ENCODE data around the gene GCNT4. TPM values are rescaled to one million over a fixed set of nuclear protein-coding genes. Genes with fewer than 3 reads are reported as not detected.

Gene GCNT4
- total RNA-seq, 4 donors from 2014 or later, result 1.1 to 2.8 (median 1.7) TPM

GRCh38 chr5:75049456-75050351 lies 2.7 kb downstream of the GCNT4 start:
- no peak overlapping the region for H3K4me3 ChIP-seq
- no peak overlapping the region for H3K27ac ChIP-seq
- peaks cover 0 to 12% of the 10 kb centered on the region in 2 donors for H3K36me3 ChIP-seq
- peak in 1 of 2 donors; percentile 37 for DNase-seq
- intact Hi-C loops (cut with DNase I; ENCODE audit: low total_unique reads), result loop anchor here (10.0 kb wide), 1 partner anchor 1485 kb away; the partner anchor contains the start of genes ANKRA2 and UTP15
- ATAC-seq, result peak in 1 of 2 donors; percentile 30
- TF ChIP-seq, protein P1, sequence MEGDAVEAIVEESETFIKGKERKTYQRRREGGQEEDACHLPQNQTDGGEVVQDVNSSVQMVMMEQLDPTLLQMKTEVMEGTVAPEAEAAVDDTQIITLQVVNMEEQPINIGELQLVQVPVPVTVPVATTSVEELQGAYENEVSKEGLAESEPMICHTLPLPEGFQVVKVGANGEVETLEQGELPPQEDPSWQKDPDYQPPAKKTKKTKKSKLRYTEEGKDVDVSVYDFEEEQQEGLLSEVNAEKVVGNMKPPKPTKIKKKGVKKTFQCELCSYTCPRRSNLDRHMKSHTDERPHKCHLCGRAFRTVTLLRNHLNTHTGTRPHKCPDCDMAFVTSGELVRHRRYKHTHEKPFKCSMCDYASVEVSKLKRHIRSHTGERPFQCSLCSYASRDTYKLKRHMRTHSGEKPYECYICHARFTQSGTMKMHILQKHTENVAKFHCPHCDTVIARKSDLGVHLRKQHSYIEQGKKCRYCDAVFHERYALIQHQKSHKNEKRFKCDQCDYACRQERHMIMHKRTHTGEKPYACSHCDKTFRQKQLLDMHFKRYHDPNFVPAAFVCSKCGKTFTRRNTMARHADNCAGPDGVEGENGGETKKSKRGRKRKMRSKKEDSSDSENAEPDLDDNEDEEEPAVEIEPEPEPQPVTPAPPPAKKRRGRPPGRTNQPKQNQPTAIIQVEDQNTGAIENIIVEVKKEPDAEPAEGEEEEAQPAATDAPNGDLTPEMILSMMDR (IDR thresholded peaks at IDR 0.05 in 4 of 5, conservative IDR thresholded peaks at IDR 0.05 in 1 of 5), result peak in 4 of 5 experiments; percentile 42 to 69 (median 64)
- no peak for TF ChIP-seq POLR2A (IDR thresholded peaks at IDR 0.05)
- peaks cover 11% of the 10 kb centered on the region in 2 donors for H3K4me1 ChIP-seq
- H3K27me3 ChIP-seq, result no peaks in the 10 kb centered on the region
- H3K9me3 ChIP-seq, result no peaks in the 10 kb centered on the region
- in situ Hi-C loops (cut with MboI; ENCODE audit: low sequenced_read_pairs in 4 of 4), result no loop called here

- Histone ChIP-seq H3K27me3 (no peaks in the 10 kb centered on the region), H3K27ac (no peak overlapping the region), H3K4me3 (no peak overlapping the region), H3K9me3 (no peaks in the 10 kb centered on the region), H3K4me1 (peaks cover 5 to 11% of the 10 kb centered on the region in 2 donors), H3K36me3 (peaks cover 0 to 12% of the 10 kb centered on the region in 2 donors)
- TF ChIP-seq POLR2A (IDR thresholded peaks at IDR 0.05), result no peak
- TF ChIP-seq, protein P1 (IDR thresholded peaks at IDR 0.05 in 4 of 5, conservative IDR thresholded peaks at IDR 0.05 in 1 of 5), result no peak
- no peak for ATAC-seq
- intact Hi-C loops (cut with DNase I; ENCODE audit: low total_unique reads), result no loop called here
- DNase-seq, result no peak
- in situ Hi-C loops (cut with MboI; ENCODE audit: low sequenced_read_pairs in 4 of 4), result no loop called here
Observed at GRCh38 chr5:75048457-75048953, 3.9 kb downstream of the GCNT4 start.

GRCh38 chr5:75047356-75047755 lies 5.0 kb downstream of the GCNT4 start:
- Histone ChIP-seq H3K4me3 (no peak overlapping the region), H3K9me3 (no peaks in the 10 kb centered on the region), H3K27me3 (no peaks in the 10 kb centered on the region), H3K27ac (no peak overlapping the region), H3K36me3 (peaks cover 0 to 12% of the 10 kb centered on the region in 2 donors), H3K4me1 (peaks cover 5 to 11% of the 10 kb centered on the region in 2 donors)
- TF ChIP-seq, protein P1 (IDR thresholded peaks at IDR 0.05 in 4 of 5, conservative IDR thresholded peaks at IDR 0.05 in 1 of 5), result no peak
- TF ChIP-seq POLR2A (IDR thresholded peaks at IDR 0.05), result no peak
- in situ Hi-C loops (cut with MboI; ENCODE audit: low sequenced_read_pairs in 4 of 4) (no loop called here), intact Hi-C loops (cut with DNase I; ENCODE audit: low total_unique reads) (no loop called here)
- ATAC-seq, result no peak
- DNase-seq, result no peak

DNA sequence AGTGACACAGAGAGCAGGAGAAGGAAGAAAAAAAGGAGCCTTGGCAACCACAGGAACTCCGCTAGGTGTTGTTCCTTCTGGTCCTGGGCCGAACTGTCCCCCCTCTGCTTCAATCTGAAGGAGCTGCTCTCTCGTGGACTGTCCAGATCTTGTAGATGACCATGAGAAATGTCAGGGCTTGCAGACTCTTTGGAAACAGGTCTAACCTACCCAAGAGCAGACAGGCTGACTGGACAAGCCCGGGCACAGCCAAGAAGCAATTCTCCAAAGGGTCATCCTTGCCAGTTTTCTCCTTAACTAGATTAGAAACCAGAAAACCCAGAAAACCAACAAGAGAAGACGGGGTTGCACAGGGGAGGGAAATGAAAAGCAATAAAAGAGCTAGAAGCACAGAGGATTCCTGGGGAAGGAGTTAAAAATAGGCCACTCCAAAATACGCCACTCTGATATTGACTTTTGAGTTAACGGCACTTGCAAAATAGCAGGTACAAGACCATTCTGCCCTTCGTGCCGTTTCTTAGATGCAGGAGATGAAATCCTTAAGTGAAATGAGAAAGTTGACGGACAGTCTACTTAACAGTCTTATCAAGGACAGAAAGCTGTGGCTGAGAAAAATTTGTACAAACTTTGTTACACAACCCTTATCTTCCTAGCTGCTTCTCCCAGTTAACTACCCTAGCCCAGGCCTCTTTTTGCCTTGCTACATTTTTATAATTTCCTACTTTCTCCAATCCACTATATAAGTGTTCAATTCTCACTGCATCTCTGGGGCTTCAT lies 5.8 kb downstream of the GCNT4 start:
- no peak for ATAC-seq
- no peak for DNase-seq
- no peaks in the 10 kb centered on the region for H3K27me3 ChIP-seq
- H3K27ac ChIP-seq, result no peak overlapping the region
- peaks cover 2 to 3% of the 10 kb centered on the region in 2 donors for H3K4me1 ChIP-seq
- TF ChIP-seq POLR2A (IDR thresholded peaks at IDR 0.05), result no peak
- TF ChIP-seq, protein P1 (IDR thresholded peaks at IDR 0.05 in 4 of 5, conservative IDR thresholded peaks at IDR 0.05 in 1 of 5), result no peak
- no peak overlapping the region for H3K4me3 ChIP-seq
- peaks cover 0 to 12% of the 10 kb centered on the region in 2 donors for H3K36me3 ChIP-seq
- H3K9me3 ChIP-seq, result no peaks in the 10 kb centered on the region
- in situ Hi-C loops (cut with MboI; ENCODE audit: low sequenced_read_pairs in 4 of 4), result no loop called here
- intact Hi-C loops (cut with DNase I; ENCODE audit: low total_unique reads), result no loop called here

Data from gastrocnemius medialis (tissue), 4 donors.